ENCODE measurements around the gene DIPK1B. TPM values are rescaled to one million over a fixed set of nuclear protein-coding genes. Genes with fewer than 3 reads are reported as not detected.

Gene DIPK1B
- total RNA-seq, 1 experiment from 2014 or later: 40.4 TPM

- ChIA-PET CTCF (no interaction called here), POLR2A (no interaction called here)
- Histone ChIP-seq H3K36me3 (ENCODE audit: control insufficient read depth, insufficient read depth, low read length) (no peaks in the 10 kb centered on the region), H3K9me3 (no peaks in the 10 kb centered on the region), H3K4me1 (no peaks in the 10 kb centered on the region), H3K4me3 (ENCODE audit: low read depth, low read length) (no peak overlapping the region), H3K27me3 (replicated peaks; ENCODE audit: control insufficient read depth, insufficient read depth, low read length) (no peaks in the 10 kb centered on the region)
- DNase-seq: no peak
- H3K4me3 Mint-ChIP-seq (ENCODE audit: unreplicated experiment): no peak overlapping the region
- no peaks in the 10 kb centered on the region for H3K9me3 Mint-ChIP-seq (ENCODE audit: unreplicated experiment)
- no peaks in the 10 kb centered on the region for H3K27me3 Mint-ChIP-seq (ENCODE audit: insufficient read depth, unreplicated experiment)
- intact Hi-C loops (cut with micrococcal nuclease; ENCODE audit: unreplicated experiment): no loop called here
- H3K27ac Mint-ChIP-seq (ENCODE audit: unreplicated experiment): no peak overlapping the region
- TF ChIP-seq, protein P1, sequence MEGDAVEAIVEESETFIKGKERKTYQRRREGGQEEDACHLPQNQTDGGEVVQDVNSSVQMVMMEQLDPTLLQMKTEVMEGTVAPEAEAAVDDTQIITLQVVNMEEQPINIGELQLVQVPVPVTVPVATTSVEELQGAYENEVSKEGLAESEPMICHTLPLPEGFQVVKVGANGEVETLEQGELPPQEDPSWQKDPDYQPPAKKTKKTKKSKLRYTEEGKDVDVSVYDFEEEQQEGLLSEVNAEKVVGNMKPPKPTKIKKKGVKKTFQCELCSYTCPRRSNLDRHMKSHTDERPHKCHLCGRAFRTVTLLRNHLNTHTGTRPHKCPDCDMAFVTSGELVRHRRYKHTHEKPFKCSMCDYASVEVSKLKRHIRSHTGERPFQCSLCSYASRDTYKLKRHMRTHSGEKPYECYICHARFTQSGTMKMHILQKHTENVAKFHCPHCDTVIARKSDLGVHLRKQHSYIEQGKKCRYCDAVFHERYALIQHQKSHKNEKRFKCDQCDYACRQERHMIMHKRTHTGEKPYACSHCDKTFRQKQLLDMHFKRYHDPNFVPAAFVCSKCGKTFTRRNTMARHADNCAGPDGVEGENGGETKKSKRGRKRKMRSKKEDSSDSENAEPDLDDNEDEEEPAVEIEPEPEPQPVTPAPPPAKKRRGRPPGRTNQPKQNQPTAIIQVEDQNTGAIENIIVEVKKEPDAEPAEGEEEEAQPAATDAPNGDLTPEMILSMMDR (IDR thresholded peaks at IDR 0.05; ENCODE audit: insufficient read depth in 1 of 2, low read depth in 1 of 2, low read length in 1 of 2, severe bottlenecking in 1 of 2, unreplicated experiment in 1 of 2): no peak
- no peaks in the 10 kb centered on the region for H3K36me3 Mint-ChIP-seq (ENCODE audit: insufficient read depth, unreplicated experiment)
- no TSS peak for BruUV-seq (replicated peaks)
- peaks cover 7% of the 10 kb centered on the region for H3K4me1 Mint-ChIP-seq (ENCODE audit: low read depth, unreplicated experiment)
These were observed 46.6 kb downstream of the DIPK1B start for GRCh38 chr9:136759001-136759400.

GRCh38 chr9:136759436-136760325 lies 47.3 kb downstream of the DIPK1B start:
- H3K27ac Mint-ChIP-seq (ENCODE audit: unreplicated experiment): no peak overlapping the region
- BruUV-seq (replicated peaks): no TSS peak
- no peak overlapping the region for H3K4me3 Mint-ChIP-seq (ENCODE audit: unreplicated experiment)
- no peaks in the 10 kb centered on the region for H3K27me3 ChIP-seq (replicated peaks; ENCODE audit: control insufficient read depth, insufficient read depth, low read length)
- no peaks in the 10 kb centered on the region for H3K9me3 ChIP-seq
- no peaks in the 10 kb centered on the region for H3K4me1 ChIP-seq
- POLR2A ChIA-PET: no interaction called here
- CTCF ChIA-PET: no interaction called here
- no peaks in the 10 kb centered on the region for H3K36me3 Mint-ChIP-seq (ENCODE audit: insufficient read depth, unreplicated experiment)
- H3K4me3 ChIP-seq (ENCODE audit: low read depth, low read length): no peak overlapping the region
- H3K4me1 Mint-ChIP-seq (ENCODE audit: low read depth, unreplicated experiment): peaks cover 7% of the 10 kb centered on the region
- DNase-seq: no peak
- no peaks in the 10 kb centered on the region for H3K36me3 ChIP-seq (ENCODE audit: control insufficient read depth, insufficient read depth, low read length)
- TF ChIP-seq, protein P1 (IDR thresholded peaks at IDR 0.05; ENCODE audit: insufficient read depth in 1 of 2, low read depth in 1 of 2, low read length in 1 of 2, severe bottlenecking in 1 of 2, unreplicated experiment in 1 of 2): no peak
- no peaks in the 10 kb centered on the region for H3K9me3 Mint-ChIP-seq (ENCODE audit: unreplicated experiment)
- intact Hi-C loops (cut with micrococcal nuclease; ENCODE audit: unreplicated experiment): no loop called here
- no peaks in the 10 kb centered on the region for H3K27me3 Mint-ChIP-seq (ENCODE audit: insufficient read depth, unreplicated experiment)

GRCh38 chr9:136760424-136760823 lies 48.1 kb downstream of the DIPK1B start:
- BruUV-seq (replicated peaks): no TSS peak
- intact Hi-C loops (cut with micrococcal nuclease; ENCODE audit: unreplicated experiment): no loop called here

More at GRCh38 chr9:136760424-136760823, 48.1 kb downstream of the DIPK1B start:
- Histone ChIP-seq H3K36me3 (ENCODE audit: control insufficient read depth, insufficient read depth, low read length) (no peaks in the 10 kb centered on the region), H3K27me3 (replicated peaks; ENCODE audit: control insufficient read depth, insufficient read depth, low read length) (no peaks in the 10 kb centered on the region), H3K9me3 (no peaks in the 10 kb centered on the region), H3K4me1 (no peaks in the 10 kb centered on the region; the same call in 1 of the 2 replicates), H3K4me3 (ENCODE audit: low read depth, low read length) (no peak overlapping the region)
- DNase-seq: no peak
- CTCF ChIA-PET: interaction anchor here (0.6 to 1.0 kb wide), 2 partner anchors 40 to 286 kb away, joined by 3 read pairs; no protein-coding TSS in a partner anchor
- TF ChIP-seq, protein P1 (IDR thresholded peaks at IDR 0.05; ENCODE audit: insufficient read depth in 1 of 2, low read depth in 1 of 2, low read length in 1 of 2, severe bottlenecking in 1 of 2, unreplicated experiment in 1 of 2): no peak
- Mint-ChIP-seq H3K36me3 (ENCODE audit: insufficient read depth, unreplicated experiment) (no peaks in the 10 kb centered on the region), H3K9me3 (ENCODE audit: unreplicated experiment) (no peaks in the 10 kb centered on the region), H3K27me3 (ENCODE audit: insufficient read depth, unreplicated experiment) (no peaks in the 10 kb centered on the region), H3K4me3 (ENCODE audit: unreplicated experiment) (no peak overlapping the region), H3K4me1 (ENCODE audit: low read depth, unreplicated experiment) (peaks cover 7% of the 10 kb centered on the region), H3K27ac (ENCODE audit: unreplicated experiment) (no peak overlapping the region)
- POLR2A ChIA-PET: no interaction called here
